Measurements from ENCODE around the gene SH3TC1.

- TF ChIP-seq CTCF (IDR thresholded peaks at IDR 0.05; ENCODE audit: low read depth, low read length) (no peak), EZH2phosphoT487 (IDR thresholded peaks at IDR 0.05; ENCODE audit: low read depth) (no peak)
Measured at GRCh38 chr4:8227771-8228318, 28.8 kb downstream of the SH3TC1 start.
